ENCODE results near the gene DNM3. TPM values are rescaled to one million over a fixed set of nuclear protein-coding genes. Genes with fewer than 3 reads are reported as not detected.

The DNM3 gene
- total and polyA plus RNA-seq, 4 donors = 2.1 to 16.3 (median 5.6) TPM

DNA sequence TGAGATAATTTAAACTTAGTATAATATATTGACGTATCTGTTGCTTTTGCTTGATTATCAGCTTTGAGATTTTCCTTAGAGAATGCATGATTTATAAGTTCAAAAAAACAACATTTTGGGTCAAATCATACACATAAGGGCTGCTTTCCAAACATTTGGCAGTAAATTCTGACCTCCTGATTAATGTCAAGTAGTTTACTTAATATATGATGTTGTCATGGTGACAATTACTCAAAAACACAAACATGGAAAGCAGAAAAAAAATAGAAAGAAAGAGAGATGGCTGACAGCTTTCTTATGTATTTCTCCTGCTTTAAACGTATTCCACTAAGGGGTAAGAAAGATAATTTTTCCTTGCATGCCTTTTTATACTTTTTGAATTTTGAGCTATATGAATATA lies 320.9 kb downstream of the DNM3 start:
- Histone ChIP-seq H3K36me3 (ENCODE audit: control insufficient read depth in 4 of 4, insufficient read depth in 4 of 4, low read length in 4 of 4) (no peaks in the 10 kb centered on the region), H3K4me3 (no peak overlapping the region), H3K9me3 (ENCODE audit: control insufficient read depth in 4 of 4, insufficient read depth in 3 of 4, low read length in 3 of 4) (no peaks in the 10 kb centered on the region), H3K27me3 (ENCODE audit: control insufficient read depth in 3 of 3, insufficient read depth in 3 of 3, low read length in 2 of 3) (no peaks in the 10 kb centered on the region), H3K4me1 (ENCODE audit: control insufficient read depth in 5 of 5, insufficient read depth in 5 of 5, low read length in 5 of 5) (peaks cover 0 to 6% (median 5%) of the 10 kb centered on the region in 5 donors), H3K27ac (ENCODE audit: low read depth in 1 of 2, low read length in 1 of 2) (no peak overlapping the region), H3K9ac (ENCODE audit: insufficient read depth in 1 of 2, low read length in 2 of 2) (no peak overlapping the region)
- ATAC-seq (ENCODE audit: insufficient read depth, low FRiP score) (no peak), DNase-seq (peak in 2 of 3 donors; percentile 62 to 75)
- TF ChIP-seq CTCF (IDR thresholded peaks at IDR 0.05; ENCODE audit: control extremely low read depth, extremely low read depth) = no peak
- WGBS, 2 donors = 83 to 85% methylated on average over 2 of the region's 2 CpGs

GRCh38 chr1:172163498-172164215 lies 322.4 kb downstream of the DNM3 start:
- H3K9me3 ChIP-seq (ENCODE audit: control insufficient read depth in 4 of 4, insufficient read depth in 3 of 4, low read length in 3 of 4) = no peaks in the 10 kb centered on the region
- H3K27ac ChIP-seq (ENCODE audit: low read depth in 1 of 2, low read length in 1 of 2) = no peak overlapping the region
- TF ChIP-seq CTCF (IDR thresholded peaks at IDR 0.05; ENCODE audit: control extremely low read depth, extremely low read depth) = no peak
- no peaks in the 10 kb centered on the region for H3K36me3 ChIP-seq (ENCODE audit: control insufficient read depth in 4 of 4, insufficient read depth in 4 of 4, low read length in 4 of 4)
- H3K4me1 ChIP-seq (ENCODE audit: control insufficient read depth in 5 of 5, insufficient read depth in 5 of 5, low read length in 5 of 5) = peaks cover 0 to 15% (median 12%) of the 10 kb centered on the region in 5 donors
- no peak for DNase-seq
- H3K4me3 ChIP-seq = no peak overlapping the region
- 81 to 87% methylated on average over 4 of the region's 4 CpGs for WGBS, 2 donors
- ATAC-seq (ENCODE audit: insufficient read depth, low FRiP score) = no peak
- H3K27me3 ChIP-seq (ENCODE audit: control insufficient read depth in 3 of 3, insufficient read depth in 3 of 3, low read length in 2 of 3) = no peaks in the 10 kb centered on the region
- no peak overlapping the region for H3K9ac ChIP-seq (ENCODE audit: insufficient read depth in 1 of 2, low read length in 2 of 2)

DNA sequence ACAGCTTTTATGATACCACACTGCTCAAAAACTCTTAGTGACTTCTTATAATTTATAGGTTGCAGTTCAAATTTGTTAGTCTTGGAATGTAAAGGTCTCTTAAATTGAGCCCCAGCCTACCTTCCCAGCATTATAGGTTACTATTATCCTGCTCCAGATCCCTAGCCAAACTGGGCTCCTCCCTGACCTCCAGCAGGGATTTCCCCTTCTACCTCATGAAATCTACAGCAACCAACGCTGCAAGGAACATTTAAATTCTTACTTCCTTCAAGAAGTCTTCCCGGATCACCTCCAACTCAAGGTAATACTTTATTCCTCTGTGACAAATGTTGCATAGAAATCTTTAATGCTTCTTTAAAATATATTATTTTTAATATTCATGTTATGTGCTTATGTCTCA lies 324.1 kb downstream of the DNM3 start:
- no peaks in the 10 kb centered on the region for H3K27me3 ChIP-seq (ENCODE audit: control insufficient read depth in 3 of 3, insufficient read depth in 3 of 3, low read length in 2 of 3)
- no peak overlapping the region for H3K4me3 ChIP-seq
- no peak overlapping the region for H3K9ac ChIP-seq (ENCODE audit: insufficient read depth in 1 of 2, low read length in 2 of 2)
- DNase-seq = no peak
- 82 to 91% methylated on average over 2 of the region's 2 CpGs for WGBS, 2 donors
- H3K9me3 ChIP-seq (ENCODE audit: control insufficient read depth in 4 of 4, insufficient read depth in 3 of 4, low read length in 3 of 4) = no peaks in the 10 kb centered on the region
- H3K4me1 ChIP-seq (ENCODE audit: control insufficient read depth in 5 of 5, insufficient read depth in 5 of 5, low read length in 5 of 5) = peaks cover 0 to 31% (median 13%) of the 10 kb centered on the region in 5 donors
- H3K36me3 ChIP-seq (ENCODE audit: control insufficient read depth in 4 of 4, insufficient read depth in 4 of 4, low read length in 4 of 4) = no peaks in the 10 kb centered on the region
- no peak overlapping the region for H3K27ac ChIP-seq (ENCODE audit: low read depth in 1 of 2, low read length in 1 of 2)
- no peak for ATAC-seq (ENCODE audit: insufficient read depth, low FRiP score)
- TF ChIP-seq CTCF (IDR thresholded peaks at IDR 0.05; ENCODE audit: control extremely low read depth, extremely low read depth) = no peak

All from lung (tissue), 12 donors.